Breast epithelium (tissue), 4 donors: ENCODE measurements around the gene SPARC. TPM values are rescaled to one million over a fixed set of nuclear protein-coding genes. Genes with fewer than 3 reads are reported as not detected.

ENCODE experiments used
- DNase-seq, 2 donors: peaks; one replicate each; pipeline ENCODE4 v3.0.0-alpha.2; 2019; ENCODE audit warnings: low spot score in 2 of 2
- H3K27ac ChIP-seq, 2 donors: fragments of 200-600 bp; sonication (generic) in 1 of 2; one replicate each; pipeline ENCODE4 v1.5.1; 2016 to 2019; ENCODE audit warnings: mild to moderate bottlenecking in 1 of 2
- H3K27me3 ChIP-seq, 2 donors: fragments of 200-600 bp; sonication (generic) in 1 of 2; one replicate each; pipeline versions ENCODE4 v1.5.1 to v1.6.0; 2017 to 2019; ENCODE audit warnings: control low read depth in 1 of 2, mild to moderate bottlenecking in 1 of 2
- H3K36me3 ChIP-seq: fragments of 200-600 bp; one replicate; pipeline ENCODE4 v1.5.1; 2019
- H3K4me1 ChIP-seq, 2 donors: fragments of 200-600 bp; sonication (generic); one replicate each; pipeline ENCODE4 v1.5.1; 2016 to 2019; ENCODE audit warnings: control low read depth in 1 of 2
- H3K4me3 ChIP-seq, 3 donors: fragments of 200-600 bp; sonication (generic); 1 replicate in 2 of 3; 2 replicates in 1 of 3; pipeline ENCODE4 v1.5.1; 2016 to 2019; ENCODE audit warnings: mild to moderate bottlenecking in 3 of 3, moderate library complexity in 2 of 3
- H3K9me3 ChIP-seq, 2 donors: fragments of 200-600 bp; sonication (generic) in 1 of 2; one replicate each; pipeline ENCODE4 v1.5.1; 2016 to 2019; ENCODE audit warnings: control low read depth in 1 of 2
- CTCF ChIP-seq, 3 donors: fragments of 450-650 bp; IDR thresholded peaks; one replicate each; pipeline ENCODE4 v1.5.1; 2016 to 2017; ENCODE audit warnings: antibody characterized with exemption in 3 of 3, mild to moderate bottlenecking in 3 of 3, moderate library complexity in 3 of 3
- POLR2A ChIP-seq: fragments of 450-650 bp; IDR thresholded peaks from one replicate; pipeline ENCODE4 v1.6.1; 2016; ENCODE audit warnings: antibody characterized with exemption, mild to moderate bottlenecking, moderate library complexity
- POLR2AphosphoS5 ChIP-seq, 3 donors: sonication (generic); formaldehyde crosslinking; IDR thresholded peaks; one replicate each; pipeline ENCODE4 v1.6.1; 2017; ENCODE audit warnings: antibody characterized with exemption in 3 of 3
- intact Hi-C: fragments of 100-400 bp; cut with DNase I; formaldehyde crosslinking; loops from one replicate; pipeline ENCODE4 v1.15.1; 2023; ENCODE audit warnings: low total_unique reads
- total RNA-seq, 3 donors: library from RNA; depleted of rRNA; stranded (reverse); fragments of >200 nt; gene quantifications; one replicate each; pipeline ENCODE4 v1.1.0, GENCODE V29; 2016

SPARC gene
- total RNA-seq, 3 donors from 2014 or later, result 220 to 2,507 (median 295) TPM

- H3K9me3 ChIP-seq, result no peaks in the 10 kb centered on the region
- no peaks in the 10 kb centered on the region for H3K4me1 ChIP-seq
- intact Hi-C loops, result no loop called here
- no peaks in the 10 kb centered on the region for H3K36me3 ChIP-seq
- DNase-seq, result no peak
- TF ChIP-seq CTCF (IDR thresholded peaks at IDR 0.05), result no peak
- TF ChIP-seq POLR2AphosphoS5 (IDR thresholded peaks at IDR 0.05), result no peak
- no peak overlapping the region for H3K4me3 ChIP-seq
- no peaks in the 10 kb centered on the region for H3K27me3 ChIP-seq
- H3K27ac ChIP-seq, result no peak overlapping the region
Observed at GRCh38 chr5:151614565-151614964, 72.2 kb downstream of the SPARC start.

GRCh38 chr5:151612689-151613427 lies 73.9 kb downstream of the SPARC start:
- no peak for DNase-seq
- no peaks in the 10 kb centered on the region for H3K27me3 ChIP-seq
- H3K36me3 ChIP-seq, result no peaks in the 10 kb centered on the region
- H3K4me1 ChIP-seq, result no peaks in the 10 kb centered on the region
- no peak overlapping the region for H3K4me3 ChIP-seq
- no peaks in the 10 kb centered on the region for H3K9me3 ChIP-seq
- no peak overlapping the region for H3K27ac ChIP-seq
- TF ChIP-seq POLR2AphosphoS5 (IDR thresholded peaks at IDR 0.05), result no peak
- no peak for TF ChIP-seq POLR2A
- no peak for TF ChIP-seq CTCF (IDR thresholded peaks at IDR 0.05)
- intact Hi-C loops, result no loop called here

GRCh38 chr5:151611127-151611775 lies 75.5 kb downstream of the SPARC start:
- Histone ChIP-seq H3K27ac (no peak overlapping the region), H3K27me3 (no peaks in the 10 kb centered on the region), H3K36me3 (no peaks in the 10 kb centered on the region), H3K4me1 (no peaks in the 10 kb centered on the region), H3K4me3 (no peak overlapping the region), H3K9me3 (no peaks in the 10 kb centered on the region)
- DNase-seq, result no peak
- no peak for TF ChIP-seq POLR2AphosphoS5 (IDR thresholded peaks at IDR 0.05)
- no peak for TF ChIP-seq CTCF (IDR thresholded peaks at IDR 0.05)
- TF ChIP-seq POLR2A, result no peak
- intact Hi-C loops, result no loop called here

Other genes with a start within 250 kb of the SPARC start
- gene SLC36A1, start 239.3 kb downstream of the SPARC start, total RNA-seq, result 10 to 100 TPM; 10.8 to 14.1 (median 11.4) TPM
- gene FAT2, start 95.6 kb downstream of the SPARC start, total RNA-seq, result 1 to 10 TPM in 2 of 3 donors, under 1 TPM in 1; 0.16 to 5.4 (median 3.6) TPM
- 100 to 1,000 TPM; 119 to 138 (median 120) TPM for gene ATOX1, start 71.7 kb upstream of the SPARC start, total RNA-seq
- 100 to 1,000 TPM in 2 of 3 donors, 10 to 100 TPM in 1; 98.6 to 128 (median 107) TPM for gene G3BP1, start 85.0 kb upstream of the SPARC start, total RNA-seq
- not detected for gene GLRA1, start 237.9 kb upstream of the SPARC start, total RNA-seq